HepG2 (cell line): ENCODE data around the gene JMJD1C. TPM values are rescaled to one million over a fixed set of nuclear protein-coding genes. Genes with fewer than 3 reads are reported as not detected.
"Not testable (repeated sequence)": the region's sequence is repeated elsewhere in the genome, so short reads cannot be mapped to it uniquely, and the experiment has no call there.

Experiments
- ATAC-seq: fragments of 200-7000 bp; cut with Tn5 transposase; 3 replicates; pipeline ENCODE4 v1.9.1; 2020; ENCODE audit warnings: mild to moderate bottlenecking, moderate library complexity
- BruUV-seq: library from RNA; stranded (reverse); fragments of 400-500 nt; replicated peaks from 2 replicates; lab custom pipeline; 2021; lab: Mats Ljungman, UMichigan
- CTCF ChIA-PET: fragments of 300-600 bp; formaldehyde crosslinking; extraction: SDS; loops from one replicate; lab custom pipeline; 2021; ENCODE audit warnings: low total read pairs, inconsistent platforms, low intra/inter-chr PET ratio; lab: Yijun Ruan, JAX
- POLR2A ChIA-PET: fragments of 350-600 bp; sonication (Branson Sonifier 250); formaldehyde crosslinking; loops from one replicate; lab custom pipeline; 2020; ENCODE audit warnings: antibody characterized with exemption, inconsistent platforms; lab: Yijun Ruan, JAX
- DNase-seq: peaks from one replicate; pipeline ENCODE4 v3.0.0-alpha.2; 2015; ENCODE audit warnings: low spot score
- FAIRE-seq: peaks from 3 replicates; lab custom pipeline; 2011; peaks lifted over from hg19 to GRCh38; lab: Jason Lieb, UNC
- H2AFZ ChIP-seq: one replicate; pipeline ENCODE4 v1.6.1; 2011; ENCODE audit warnings: low read length, inconsistent platforms
- H3K27ac ChIP-seq: fragments of 300-600 bp; 3 replicates; pipeline ENCODE4 v1.8.0; 2011; ENCODE audit warnings: mixed run types, mild to moderate bottlenecking, mixed read lengths, low read length, inconsistent platforms; ENCODE audit not compliant: insufficient read depth; ENCODE audit errors: extremely low read length
- H3K27me3 ChIP-seq, 2 experiments: fragments of 200-600 bp in 1 of 2; 2 replicates in 1 of 2; 3 replicates in 1 of 2; pipeline versions ENCODE4 v1.6.0 to v1.8.0; 2011; ENCODE audit warnings: low read length in 2 of 2, mild to moderate bottlenecking in 2 of 2, moderate library complexity in 2 of 2, inconsistent platforms in 1 of 2; ENCODE audit not compliant: insufficient read depth in 2 of 2, control insufficient read depth in 1 of 2
- H3K36me3 ChIP-seq, 2 experiments: fragments of 200-600 bp in 1 of 2; replicated peaks in 1 of 2; 2 replicates in 1 of 2; 3 replicates in 1 of 2; pipeline versions ENCODE4 v1.5.1 to v1.8.0; 2011; ENCODE audit warnings: low read length in 2 of 2, inconsistent platforms in 1 of 2; ENCODE audit not compliant: insufficient read depth in 2 of 2, control insufficient read depth in 1 of 2
- H3K4me1 ChIP-seq: 2 replicates; pipeline ENCODE4 v1.5.1; 2012; ENCODE audit warnings: low read length, inconsistent platforms; ENCODE audit not compliant: insufficient read depth
- H3K4me2 ChIP-seq: 2 replicates; pipeline ENCODE4 v1.6.0; 2011; ENCODE audit warnings: low read depth, low read length, inconsistent platforms
- H3K4me3 ChIP-seq, 3 experiments: fragments of 200-600 bp in 1 of 3; sonication (generic), shearing (Covaris generic) in 1 of 3; replicated peaks in 1 of 3; 2 replicates each; pipeline ENCODE4 v1.5.1; 2011 to 2016; ENCODE audit warnings: low read length in 3 of 3, inconsistent platforms in 2 of 3, low read depth in 2 of 3, mild to moderate bottlenecking in 2 of 3, control low read depth in 1 of 3, mixed read lengths in 1 of 3; ENCODE audit not compliant: insufficient read depth in 1 of 3
- H3K79me2 ChIP-seq: one replicate; pipeline ENCODE4 v1.6.1; 2011; ENCODE audit warnings: low read length, inconsistent platforms; ENCODE audit not compliant: insufficient read depth
- H3K9ac ChIP-seq: 2 replicates; pipeline ENCODE4 v1.6.0; 2011; ENCODE audit warnings: mild to moderate bottlenecking, low read depth, low read length, inconsistent platforms; ENCODE audit not compliant: insufficient read depth
- H3K9me3 ChIP-seq: 2 replicates; pipeline ENCODE4 v1.5.1; 2012; ENCODE audit warnings: mild to moderate bottlenecking, low read length
- H4K20me1 ChIP-seq: 2 replicates; pipeline ENCODE4 v1.6.0; 2011; ENCODE audit warnings: inconsistent platforms, mild to moderate bottlenecking, low read length, moderate library complexity; ENCODE audit not compliant: insufficient read depth
- NFATC3 ChIP-seq: sonication (generic); formaldehyde crosslinking; IDR thresholded peaks from 2 replicates; pipeline ENCODE4 v1.5.1; 2020; ENCODE audit warnings: mild to moderate bottlenecking, missing genetic modification reagents
- YY1 ChIP-seq: IDR thresholded peaks from 2 replicates; pipeline ENCODE4 v1.6.1; 2011; ENCODE audit warnings: low read length, low read depth, moderate library complexity, mild to moderate bottlenecking; ENCODE audit not compliant: insufficient read depth, insufficient replicate concordance
- ZNF333 ChIP-seq: sonication (generic); formaldehyde crosslinking; IDR thresholded peaks from 2 replicates; pipeline ENCODE4 v1.4.0; 2020; ENCODE audit warnings: mild to moderate bottlenecking, missing genetic modification reagents, borderline replicate concordance
- WGBS: methylation state at CpG from one replicate; pipeline ENCODE4 v1.1.6; 2017; ENCODE audit warnings: low lambda C conversion rate; 5-methylcytosine and 5-hydroxymethylcytosine counted together
- in situ Hi-C: cut with HindIII; loops from 2 replicates; pipeline ENCODE4 v1.10.0; 2017; ENCODE audit warnings: low pct_unique_long_range_greater_than_20kb; ENCODE audit not compliant: extremely low pct_ligation_motif_present
- intact Hi-C: fragments of 100-400 bp; cut with micrococcal nuclease; formaldehyde crosslinking; loops from one replicate; pipeline ENCODE4 v1.10.0; 2022; ENCODE audit not compliant: unreplicated experiment
- polyA plus RNA-seq, 8 experiments: library from polyadenylated mRNA; depleted of rRNA in 3 of 8; stranded (reverse) in 7 of 8; unstranded in 1 of 8; fragments of >200 nt; fragmentation: Illumina TruSeq in 4 of 8; extraction: Trizol in 4 of 8; gene quantifications; 2 replicates each; pipeline versions ENCODE4 v1.2.1 to v1.2.3, GENCODE V29; 2011 to 2016; ENCODE audit warnings: low read depth in 4 of 8, missing spikeins in 1 of 8, mixed read lengths in 1 of 8; ENCODE audit not compliant: insufficient read depth in 1 of 8
- total RNA-seq, 5 experiments: library from RNA; depleted of rRNA; stranded (reverse); fragments of >200 nt; fragmentation: Illumina TruSeq; extraction: Trizol; gene quantifications; 2 replicates each; pipeline ENCODE4 v1.2.3, GENCODE V29; 2016; ENCODE audit warnings: low read depth in 1 of 5
- TF ChIP-seq, protein P1 (sequence below): sonication (generic); formaldehyde crosslinking; IDR thresholded peaks from 2 replicates; pipeline ENCODE4 v1.4.0; 2020; ENCODE audit warnings: missing genetic modification reagents, borderline replicate concordance
- TF ChIP-seq, protein P2 (sequence below): sonication (generic); formaldehyde crosslinking; IDR thresholded peaks from 2 replicates; pipeline ENCODE4 v1.5.1; 2020; ENCODE audit warnings: missing genetic modification reagents, mild to moderate bottlenecking, borderline replicate concordance

JMJD1C gene
- total and polyA plus RNA-seq, 2 of the 13 experiments (the other 11 are each of a cell fraction or from before 2014, with no cell fraction given), result 42.3 to 42.7 TPM

DNA sequence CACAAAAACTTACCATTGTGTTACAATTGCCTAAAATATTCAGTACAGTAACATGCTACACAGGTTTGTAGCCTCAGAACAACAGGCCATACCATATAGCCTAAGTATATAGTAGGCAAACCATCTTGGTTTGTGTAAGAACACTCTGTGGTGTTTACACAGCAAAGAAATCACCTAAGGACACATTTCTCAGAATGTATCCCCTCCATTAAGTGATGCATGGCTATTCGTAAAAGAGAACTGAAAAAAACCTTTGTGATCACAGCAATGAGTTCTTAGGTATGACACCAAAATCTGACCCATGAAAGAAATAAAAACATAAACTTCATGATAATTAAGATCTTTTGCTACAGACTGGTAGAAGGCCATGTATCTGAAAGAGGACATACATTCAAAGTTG lies 121.5 kb downstream of the JMJD1C start (continued):
- TF ChIP-seq, protein P1, sequence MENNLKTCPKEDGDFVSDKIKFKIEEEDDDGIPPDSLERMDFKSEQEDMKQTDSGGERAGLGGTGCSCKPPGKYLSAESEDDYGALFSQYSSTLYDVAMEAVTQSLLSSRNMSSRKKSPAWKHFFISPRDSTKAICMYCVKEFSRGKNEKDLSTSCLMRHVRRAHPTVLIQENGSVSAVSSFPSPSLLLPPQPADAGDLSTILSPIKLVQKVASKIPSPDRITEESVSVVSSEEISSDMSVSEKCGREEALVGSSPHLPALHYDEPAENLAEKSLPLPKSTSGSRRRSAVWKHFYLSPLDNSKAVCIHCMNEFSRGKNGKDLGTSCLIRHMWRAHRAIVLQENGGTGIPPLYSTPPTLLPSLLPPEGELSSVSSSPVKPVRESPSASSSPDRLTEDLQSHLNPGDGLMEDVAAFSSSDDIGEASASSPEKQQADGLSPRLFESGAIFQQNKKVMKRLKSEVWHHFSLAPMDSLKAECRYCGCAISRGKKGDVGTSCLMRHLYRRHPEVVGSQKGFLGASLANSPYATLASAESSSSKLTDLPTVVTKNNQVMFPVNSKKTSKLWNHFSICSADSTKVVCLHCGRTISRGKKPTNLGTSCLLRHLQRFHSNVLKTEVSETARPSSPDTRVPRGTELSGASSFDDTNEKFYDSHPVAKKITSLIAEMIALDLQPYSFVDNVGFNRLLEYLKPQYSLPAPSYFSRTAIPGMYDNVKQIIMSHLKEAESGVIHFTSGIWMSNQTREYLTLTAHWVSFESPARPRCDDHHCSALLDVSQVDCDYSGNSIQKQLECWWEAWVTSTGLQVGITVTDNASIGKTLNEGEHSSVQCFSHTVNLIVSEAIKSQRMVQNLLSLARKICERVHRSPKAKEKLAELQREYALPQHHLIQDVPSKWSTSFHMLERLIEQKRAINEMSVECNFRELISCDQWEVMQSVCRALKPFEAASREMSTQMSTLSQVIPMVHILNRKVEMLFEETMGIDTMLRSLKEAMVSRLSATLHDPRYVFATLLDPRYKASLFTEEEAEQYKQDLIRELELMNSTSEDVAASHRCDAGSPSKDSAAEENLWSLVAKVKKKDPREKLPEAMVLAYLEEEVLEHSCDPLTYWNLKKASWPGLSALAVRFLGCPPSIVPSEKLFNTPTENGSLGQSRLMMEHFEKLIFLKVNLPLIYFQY (CRISPR knock-in tag), result no peak
- TF ChIP-seq NFATC3 (no peak), YY1 (no peak)
- TF ChIP-seq, protein P2, sequence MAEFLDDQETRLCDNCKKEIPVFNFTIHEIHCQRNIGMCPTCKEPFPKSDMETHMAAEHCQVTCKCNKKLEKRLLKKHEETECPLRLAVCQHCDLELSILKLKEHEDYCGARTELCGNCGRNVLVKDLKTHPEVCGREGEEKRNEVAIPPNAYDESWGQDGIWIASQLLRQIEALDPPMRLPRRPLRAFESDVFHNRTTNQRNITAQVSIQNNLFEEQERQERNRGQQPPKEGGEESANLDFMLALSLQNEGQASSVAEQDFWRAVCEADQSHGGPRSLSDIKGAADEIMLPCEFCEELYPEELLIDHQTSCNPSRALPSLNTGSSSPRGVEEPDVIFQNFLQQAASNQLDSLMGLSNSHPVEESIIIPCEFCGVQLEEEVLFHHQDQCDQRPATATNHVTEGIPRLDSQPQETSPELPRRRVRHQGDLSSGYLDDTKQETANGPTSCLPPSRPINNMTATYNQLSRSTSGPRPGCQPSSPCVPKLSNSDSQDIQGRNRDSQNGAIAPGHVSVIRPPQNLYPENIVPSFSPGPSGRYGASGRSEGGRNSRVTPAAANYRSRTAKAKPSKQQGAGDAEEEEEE (CRISPR knock-in tag), result no peak

DNA sequence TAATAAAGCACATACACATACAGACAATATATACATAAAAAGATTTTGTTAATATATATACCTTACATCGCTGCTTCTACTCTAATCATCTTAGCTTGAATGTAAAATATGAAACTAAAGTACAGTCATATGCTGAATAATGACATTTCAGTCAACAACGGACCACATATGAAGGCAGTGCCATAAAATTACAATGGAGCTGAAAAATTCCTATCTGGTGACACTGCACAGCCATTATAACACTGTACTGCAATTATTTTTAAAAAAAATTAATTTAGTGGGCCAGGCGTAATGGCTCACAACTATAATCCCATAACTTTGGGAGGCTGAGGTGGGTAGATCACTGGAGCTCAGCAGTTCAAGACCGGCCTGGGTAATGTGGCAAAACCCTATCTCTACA lies 122.3 kb downstream of the JMJD1C start:
- DNase-seq (no peak), FAIRE-seq (no peak), ATAC-seq (no peak)
- Histone ChIP-seq H3K4me3 (no peak overlapping the region), H3K9ac (no peak overlapping the region), H3K4me1 (no peaks in the 10 kb centered on the region), H4K20me1 (no peaks in the 10 kb centered on the region), H3K9me3 (no peaks in the 10 kb centered on the region), H3K4me2 (no peak overlapping the region), H3K36me3 (peaks cover 0 to 1% of the 10 kb centered on the region in 2 experiments; a peak in 1 of 5 replicates), H3K27ac (no peak overlapping the region), H3K27me3 (no peaks in the 10 kb centered on the region), H3K79me2 (peaks cover 24% of the 10 kb centered on the region), H2AFZ (no peak overlapping the region)
- in situ Hi-C loops (no loop called here), intact Hi-C loops (no loop called here)
- ChIA-PET CTCF (no interaction called here), POLR2A (no interaction called here)
- 95% methylated on average over 4 of the region's 4 CpGs for WGBS
- BruUV-seq, result no TSS peak
- TF ChIP-seq ZNF333 (CRISPR knock-in tag), result no peak

DNA sequence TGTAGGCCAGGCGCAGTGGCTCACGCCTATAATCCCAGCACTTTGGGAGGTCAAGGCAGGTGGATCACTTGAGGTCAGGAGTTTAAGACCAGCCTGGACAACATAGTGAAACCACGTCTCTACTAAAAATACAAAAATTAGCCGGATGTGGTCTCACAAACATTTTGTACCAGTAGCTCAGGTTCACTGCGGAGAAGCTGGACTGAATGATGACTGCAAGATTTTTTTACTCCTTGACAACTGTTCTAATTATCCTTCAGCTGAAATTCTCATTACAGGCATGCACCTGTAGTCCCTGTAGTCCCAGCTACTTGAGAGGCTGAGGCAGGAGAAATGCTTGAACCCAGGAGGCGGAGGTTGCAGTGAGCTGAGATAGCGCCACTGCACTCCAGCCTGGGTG lies 126.1 kb downstream of the JMJD1C start:
- H3K9ac ChIP-seq, DNase-seq, H3K4me3 ChIP-seq, H3K4me2 ChIP-seq, H3K9me3 ChIP-seq, H3K4me1 ChIP-seq, POLR2A ChIA-PET, BruUV-seq, FAIRE-seq, H3K27me3 ChIP-seq, intact Hi-C loops, H4K20me1 ChIP-seq, CTCF ChIA-PET, in situ Hi-C loops, H3K36me3 ChIP-seq, H2AFZ ChIP-seq, H3K27ac ChIP-seq, ATAC-seq: not testable (repeated sequence)
- peaks cover 21% of the 10 kb centered on the region for H3K79me2 ChIP-seq
- 99% methylated on average over 7 of the region's 7 CpGs for WGBS
